ENCODE data around the gene INHBC.
A peak's percentile ranks its signal among the peaks of the same experiment; 100 is the strongest.
"Not testable (repeated sequence)": the region's sequence is repeated elsewhere in the genome, so short reads cannot be mapped to it uniquely, and the experiment has no call there.

The INHBC gene

GRCh38 chr12:57488402-57489156 is 54.0 kb downstream of the INHBC start:
- no peak for DNase-seq

- DNase-seq, result no peak
Observed at GRCh38 chr12:57489157-57489641, 54.6 kb downstream of the INHBC start.

GRCh38 chr12:57490126-57490525 is 55.5 kb downstream of the INHBC start:
- DNase-seq, result no peak

GRCh38 chr12:57491393-57492280 is 57.1 kb downstream of the INHBC start:
- DNase-seq, result peak in 1 of 5 experiments; percentile 52

GRCh38 chr12:57495051-57495701 is 60.6 kb downstream of the INHBC start:
- DNase-seq, result not testable (repeated sequence)

GRCh38 chr12:57496822-57497221 is 62.2 kb downstream of the INHBC start:
- DNase-seq, result no peak

- no peak for DNase-seq
Observed at GRCh38 chr12:57497223-57498131, 62.9 kb downstream of the INHBC start.

GRCh38 chr12:57498132-57498502 is 63.5 kb downstream of the INHBC start:
- no peak for DNase-seq

GRCh38 chr12:57498571-57498970 is 64.0 kb downstream of the INHBC start:
- no peak for DNase-seq

- DNase-seq, result no peak
Observed at GRCh38 chr12:57500213-57500612, 65.6 kb downstream of the INHBC start.

Data from T-helper 2 cell (primary cell).